MM.1S (cell line): Measurements from ENCODE around the gene GOLT1A.

Source experiments
- CTCF ChIP-seq: fragments of 300-600 bp; sonication (generic); IDR thresholded peaks from 2 replicates; pipeline ENCODE4 v1.5.1; 2016; ENCODE audit warnings: antibody characterized with exemption, low read length, mixed read lengths
- EZH2phosphoT487 ChIP-seq: fragments of 300-600 bp; sonication (generic); IDR thresholded peaks from 2 replicates; pipeline ENCODE4 v1.6.1; 2018; ENCODE audit warnings: antibody characterized with exemption, low read length

- TF ChIP-seq CTCF (no peak), EZH2phosphoT487 (no peak)
These were observed 62.1 kb downstream of the GOLT1A start, which contains the start of gene ETNK2 for GRCh38 chr1:204151552-204152309.
